Activated T-cell treated with anti-CD3 and anti-CD28 coated beads, Interleukin-2, amount 50 U/mL, for 1 hour (primary cell): ENCODE data around the gene SSX7.
"Not testable (repeated sequence)": the region's sequence is repeated elsewhere in the genome, so short reads cannot be mapped to it uniquely, and the experiment has no call there.

Experiments used
- DNase-seq: peaks from one replicate; pipeline ENCODE4 v3.0.0-alpha.2; 2020

The SSX7 gene, protein sequence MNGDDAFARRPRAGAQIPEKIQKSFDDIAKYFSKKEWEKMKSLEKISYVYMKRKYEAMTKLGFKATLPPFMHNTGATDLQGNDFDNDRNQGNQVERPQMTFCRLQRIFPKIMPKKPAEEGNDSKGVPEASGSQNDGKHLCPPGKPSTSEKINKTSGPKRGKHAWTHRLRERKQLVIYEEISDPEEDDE

DNA sequence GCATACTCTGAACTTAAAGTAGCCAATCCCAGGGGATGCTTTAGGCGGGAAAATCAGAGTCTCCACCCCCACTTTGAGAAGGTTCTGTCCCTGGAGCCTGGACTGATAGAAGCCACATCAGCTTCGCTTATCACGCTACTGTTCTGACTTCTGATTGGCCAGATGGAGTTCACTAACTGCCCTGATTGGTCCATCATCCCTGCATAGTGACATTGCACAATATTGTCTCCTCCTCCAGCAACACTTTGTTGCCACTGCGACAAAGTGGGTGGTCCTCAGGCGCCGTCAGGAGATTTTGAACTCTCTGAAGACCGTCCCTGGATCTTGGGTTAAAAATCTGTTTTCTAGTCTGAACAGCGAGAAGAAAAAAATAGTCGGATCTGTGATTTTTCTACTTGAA is at the start of gene SSX7:
Gene SSX7, minus strand, starts transcription at position 101 of the 400 bp plus-strand sequence. CDS start 1,428 bp downstream, outside the sequence.
- DNase-seq = not testable (repeated sequence)

- not testable (repeated sequence) for DNase-seq
These were observed 37.3 kb upstream of the SSX7 start for GRCh38 chrX:52692034-52692433.

GRCh38 chrX:52662218-52662617 is 7.5 kb upstream of the SSX7 start:
- not testable (repeated sequence) for DNase-seq

- not testable (repeated sequence) for DNase-seq
These were observed 775 bp upstream of the SSX7 start for GRCh38 chrX:52655475-52655874.

GRCh38 chrX:52650676-52651075 is 4.0 kb downstream of the SSX7 start:
- not testable (repeated sequence) for DNase-seq

GRCh38 chrX:52648956-52649355 is 5.7 kb downstream of the SSX7 start:
- not testable (repeated sequence) for DNase-seq

GRCh38 chrX:52628483-52628882 is 26.2 kb downstream of the SSX7 start:
- DNase-seq = not testable (repeated sequence)

GRCh38 chrX:52620661-52621060 is 34.0 kb downstream of the SSX7 start:
- not testable (repeated sequence) for DNase-seq

- no peak for DNase-seq
These were observed 45.7 kb downstream of the SSX7 start for GRCh38 chrX:52608961-52609360.

GRCh38 chrX:52603151-52603550 is 51.5 kb downstream of the SSX7 start:
- not testable (repeated sequence) for DNase-seq

- no peak for DNase-seq
These were observed 55.8 kb downstream of the SSX7 start for GRCh38 chrX:52598886-52599285.

GRCh38 chrX:52594658-52595057 is 60.0 kb downstream of the SSX7 start:
- DNase-seq = no peak
